GM18502 (cell line): ENCODE measurements around the gene GHDC.

Experiments used
- ATAC-seq: cut with Tn5 transposase; IDR thresholded peaks from one replicate; pipeline ENCODE4 v1.9.1; 2021; ENCODE audit warnings: mild to moderate bottlenecking; ENCODE audit not compliant: unreplicated experiment, poor library complexity

The GHDC gene

DNA sequence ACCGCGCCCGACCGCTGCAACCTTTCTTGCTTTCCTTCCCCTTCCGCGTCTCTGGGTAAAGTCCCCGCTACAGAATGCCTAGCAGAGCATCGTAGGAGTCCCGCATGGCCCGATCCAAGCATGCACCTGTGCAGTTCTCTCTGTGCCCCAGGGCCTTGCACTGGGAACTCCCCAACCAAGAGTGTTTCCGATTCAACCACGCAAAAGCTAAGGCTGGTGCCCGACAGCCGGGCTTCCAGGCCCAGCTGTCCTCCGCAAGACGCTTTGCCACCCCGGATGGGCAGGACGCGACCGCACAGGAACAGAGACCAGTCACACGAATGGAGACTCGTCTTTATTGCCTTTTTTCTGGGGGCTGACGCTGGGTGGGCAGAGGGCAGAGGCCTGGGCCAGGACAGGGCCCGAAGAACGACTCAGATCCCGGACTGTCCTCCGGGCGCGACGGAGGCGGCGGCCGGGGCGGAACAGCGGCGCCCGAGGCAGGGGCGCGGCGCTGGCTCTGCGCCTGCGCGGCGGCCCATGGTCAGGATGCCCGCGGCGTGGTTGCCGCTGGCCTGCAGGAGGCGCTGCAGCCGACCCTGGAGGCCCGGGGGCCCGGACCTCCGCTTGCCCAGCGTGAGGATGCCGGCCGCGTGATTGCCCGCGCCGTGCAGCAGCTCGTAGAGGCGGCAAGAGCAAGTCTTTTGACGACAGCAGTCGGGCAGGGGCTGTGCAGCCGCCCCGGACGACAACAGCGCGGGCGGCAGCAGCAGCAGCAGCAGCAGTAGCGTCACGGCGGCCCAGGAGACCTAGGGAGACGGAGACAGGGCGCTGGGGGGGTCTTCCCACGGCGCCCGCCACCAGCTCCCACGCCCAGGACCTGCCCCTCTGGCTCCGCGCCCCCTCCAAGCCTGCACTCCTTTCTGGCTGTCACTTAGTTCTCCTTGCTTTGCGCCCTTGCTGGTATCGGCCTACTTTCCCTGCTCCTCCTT is 10.3 kb downstream of the GHDC start:
- peak; percentile 76 for ATAC-seq

- ATAC-seq = no peak
These were observed 11.2 kb downstream of the GHDC start for GRCh38 chr17:42182927-42183734.

DNA sequence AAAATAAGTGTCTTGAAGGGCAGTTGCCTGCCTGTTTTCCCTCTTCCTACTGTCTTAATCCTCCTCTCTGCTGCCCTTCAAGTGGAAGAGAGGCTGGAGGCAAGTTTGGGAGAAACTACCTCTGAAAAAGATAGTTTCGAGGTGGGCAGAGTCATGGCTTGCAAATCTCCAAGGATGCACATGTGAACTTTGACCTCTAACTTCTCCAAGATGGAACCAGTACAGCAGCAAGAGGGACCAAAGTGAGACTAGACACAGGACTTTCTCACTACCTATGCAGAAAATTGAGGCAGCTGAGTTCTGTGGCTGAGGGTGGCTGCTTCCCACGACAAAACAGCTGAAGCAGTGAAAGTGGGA is 12.5 kb downstream of the GHDC start:
- ATAC-seq = no peak

DNA sequence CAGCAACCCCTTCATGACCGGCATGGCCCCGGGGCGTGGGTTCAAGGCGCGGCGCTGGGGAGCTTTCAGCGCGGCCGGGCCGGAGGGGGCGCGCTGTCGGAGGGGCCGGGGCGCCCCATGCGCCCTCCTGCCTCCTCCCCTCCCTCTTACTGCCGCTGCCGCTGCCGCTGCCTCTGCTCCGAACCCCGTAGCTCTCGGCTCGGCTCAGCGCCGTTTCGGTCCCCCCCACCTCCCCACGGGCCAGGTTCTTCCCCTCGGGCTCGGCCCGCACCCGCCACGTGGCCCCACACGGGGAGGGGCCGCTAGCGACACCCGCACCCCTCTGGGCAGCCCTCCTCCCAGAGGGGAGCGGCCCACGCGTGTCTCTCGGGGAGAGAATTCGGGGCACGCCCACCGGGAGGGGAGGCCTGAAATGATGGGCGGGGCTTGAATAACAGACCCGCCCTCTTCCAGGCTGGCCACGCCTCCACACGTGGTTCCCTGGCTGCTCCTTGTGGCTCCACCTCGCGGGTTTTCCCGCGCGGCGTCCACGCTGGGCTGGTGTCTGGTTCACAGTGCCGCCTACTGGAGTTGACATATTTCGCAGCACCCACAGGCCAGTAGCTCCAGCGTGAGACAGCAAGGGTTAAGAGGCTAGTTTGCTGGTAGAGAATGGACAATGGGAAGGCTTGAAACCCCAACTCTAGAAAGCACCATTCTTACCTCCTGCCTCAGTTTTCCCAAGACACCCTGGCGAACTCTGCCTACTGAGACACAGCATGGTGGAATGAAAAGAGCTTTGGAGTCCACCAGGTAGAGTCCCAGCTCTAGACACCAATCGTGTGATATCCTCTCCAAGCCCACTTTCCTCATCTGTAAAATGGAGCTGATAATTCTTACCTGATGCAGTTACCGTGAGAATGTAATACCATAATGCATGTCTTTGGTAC is 13.1 kb downstream of the GHDC start, which contains the start of gene KCNH4:
KCNH4 (minus strand) TSS at position 221 of the 929 bp plus-strand sequence; CDS start at position 24, 197 bp downstream.
- ATAC-seq = peak; percentile 43

GRCh38 chr17:42180411-42180921 is 13.8 kb downstream of the GHDC start:
- ATAC-seq = no peak

- ATAC-seq = no peak
These were observed 14.3 kb downstream of the GHDC start for GRCh38 chr17:42179911-42180410.

DNA sequence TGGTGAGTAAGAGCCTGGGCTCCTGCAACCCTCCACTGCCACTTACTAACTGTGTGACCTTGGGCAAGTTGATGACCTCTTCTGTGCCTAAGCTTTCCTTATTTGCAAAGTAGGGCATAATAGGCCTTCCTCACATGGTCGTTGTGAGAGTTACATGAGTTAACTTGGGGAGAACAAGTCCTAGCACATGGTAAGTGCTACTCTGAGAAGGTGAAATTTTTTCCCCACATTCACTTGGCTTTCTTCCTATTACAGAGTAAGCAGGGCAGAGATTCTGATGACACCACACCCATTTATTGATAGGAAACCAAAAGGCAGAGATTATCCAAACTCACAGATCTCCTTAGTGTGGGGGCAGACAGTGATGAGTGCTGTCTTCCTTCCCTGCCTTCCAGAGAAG is 15.0 kb downstream of the GHDC start:
- no peak for ATAC-seq

DNA sequence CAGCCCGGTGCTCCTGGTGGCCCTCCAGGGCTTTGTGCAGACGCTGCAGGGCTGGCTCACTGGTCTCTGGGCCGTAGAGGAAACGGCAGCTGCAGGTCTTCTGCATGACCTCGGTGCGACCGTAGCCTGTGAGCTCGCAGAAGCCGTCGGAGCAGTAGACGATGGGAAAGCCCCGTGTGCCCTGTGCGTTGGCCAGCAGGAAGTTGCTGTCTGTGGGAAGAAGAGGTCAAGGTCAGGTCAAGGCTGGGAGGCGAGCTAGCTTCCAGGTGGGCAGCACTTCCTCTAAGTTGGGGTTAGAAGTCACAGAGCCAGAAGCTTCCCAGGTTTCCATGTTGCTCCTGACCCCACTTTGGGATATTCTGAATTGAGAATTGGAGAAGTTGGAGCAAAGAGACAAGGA is 15.5 kb downstream of the GHDC start:
- no peak for ATAC-seq

DNA sequence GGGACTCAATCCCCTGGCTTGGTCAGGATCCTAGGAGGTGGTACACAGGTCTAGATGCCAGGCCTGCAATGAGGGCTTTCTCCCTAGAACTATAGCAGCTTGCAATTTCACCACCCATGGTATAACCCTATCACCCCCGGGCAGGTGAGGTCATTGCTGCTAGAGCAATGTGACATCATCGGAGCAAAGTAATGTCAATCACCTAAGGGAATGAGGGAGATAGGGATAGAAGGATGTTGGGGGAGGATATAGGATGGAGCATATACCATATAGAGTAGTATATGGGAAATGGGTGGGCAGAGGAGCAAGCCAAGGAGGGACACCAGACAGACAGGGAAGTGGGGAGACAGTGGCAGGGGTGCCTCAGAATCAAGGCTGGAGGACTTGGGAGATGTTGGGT is 16.6 kb downstream of the GHDC start:
- ATAC-seq = no peak

GRCh38 chr17:42174126-42174783 is 20.0 kb downstream of the GHDC start:
- no peak for ATAC-seq

DNA sequence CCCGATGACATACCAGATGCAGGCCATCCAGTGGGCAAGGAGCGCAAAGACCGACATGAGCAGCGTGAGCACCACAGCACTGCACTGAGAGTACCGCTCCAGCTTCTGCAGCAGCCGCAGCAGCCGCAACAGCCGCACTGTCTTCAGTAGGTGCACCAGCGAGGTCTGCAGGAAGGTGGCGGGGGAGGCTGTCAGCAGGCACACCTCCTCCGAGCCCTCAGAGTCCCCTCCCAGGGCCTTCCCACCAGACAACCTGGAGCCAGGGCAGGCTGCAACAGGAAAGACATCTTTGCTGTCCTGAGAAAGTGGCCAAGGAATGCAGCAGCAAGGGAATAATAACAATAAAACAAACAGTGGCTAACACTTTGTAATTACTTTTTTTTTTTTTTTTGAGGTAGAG is 22.5 kb downstream of the GHDC start:
- ATAC-seq = no peak

DNA sequence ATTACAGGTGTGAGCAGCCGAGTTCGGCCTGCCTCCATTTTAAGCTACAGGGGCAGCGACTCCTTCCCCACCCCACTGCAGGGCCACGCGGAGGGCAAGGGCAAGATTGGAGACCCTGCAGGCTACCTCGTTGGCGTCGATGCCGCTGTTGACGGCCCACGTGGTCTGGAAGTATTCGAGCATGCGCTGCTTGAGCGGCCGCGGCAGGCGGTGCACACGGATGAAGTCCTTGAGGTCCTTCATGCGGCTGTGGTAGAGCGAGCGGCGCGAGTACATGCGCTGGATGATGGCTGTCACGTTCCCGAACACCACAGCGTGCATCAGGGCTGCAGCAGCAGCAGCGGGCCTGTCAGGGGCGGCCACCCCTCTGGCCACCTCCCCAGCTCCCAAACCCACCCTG is 24.9 kb downstream of the GHDC start:
- ATAC-seq = no peak

DNA sequence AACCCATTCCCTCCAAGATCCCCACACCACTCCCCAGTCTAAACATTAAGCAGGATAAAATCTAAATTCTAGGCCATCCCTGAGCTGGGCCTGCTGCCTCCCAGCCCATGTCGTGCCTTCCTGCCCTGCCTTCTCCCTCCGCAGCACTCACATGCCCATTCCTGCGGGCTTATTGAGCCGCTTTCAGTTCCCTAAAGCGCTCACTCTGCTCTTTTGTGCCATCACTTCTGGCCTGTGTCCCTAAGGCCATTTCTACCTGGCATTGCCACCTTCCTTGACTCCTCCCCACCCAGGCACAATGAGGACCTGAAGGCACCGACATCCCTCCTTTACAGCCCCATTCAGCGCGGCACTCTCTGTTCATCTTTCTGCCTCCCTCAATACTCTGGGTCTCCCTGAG is 26.5 kb downstream of the GHDC start:
- ATAC-seq = no peak

DNA sequence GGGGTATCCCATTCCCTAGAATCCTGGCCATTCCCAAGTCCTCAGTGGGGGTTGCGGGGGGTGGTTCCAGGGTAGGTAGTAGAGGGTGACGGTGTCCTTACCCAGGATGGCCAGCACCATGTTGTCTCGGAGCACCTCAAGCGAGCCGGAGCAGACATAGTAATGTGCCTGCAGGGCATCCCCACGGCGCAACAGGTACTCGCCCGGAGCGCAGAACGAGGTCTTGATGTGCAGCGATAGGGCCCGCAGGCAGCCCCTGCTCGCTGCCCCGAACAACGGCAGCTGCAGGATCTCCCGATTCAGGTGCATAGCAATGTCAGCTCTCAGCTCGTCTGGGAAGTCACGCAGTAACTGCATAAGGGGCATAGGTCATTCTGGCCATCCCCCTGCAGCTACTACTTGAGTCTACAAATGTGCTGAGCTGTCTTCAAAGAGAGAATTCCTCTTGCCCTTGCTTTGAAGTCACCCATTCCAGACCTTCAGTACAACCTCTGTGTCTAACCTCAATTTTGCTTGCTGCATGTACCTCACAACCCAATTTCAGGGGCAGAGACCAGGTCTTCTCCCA is 28.0 kb downstream of the GHDC start:
- ATAC-seq = no peak

GRCh38 chr17:42165751-42166150 is 28.5 kb downstream of the GHDC start:
- ATAC-seq = no peak

DNA sequence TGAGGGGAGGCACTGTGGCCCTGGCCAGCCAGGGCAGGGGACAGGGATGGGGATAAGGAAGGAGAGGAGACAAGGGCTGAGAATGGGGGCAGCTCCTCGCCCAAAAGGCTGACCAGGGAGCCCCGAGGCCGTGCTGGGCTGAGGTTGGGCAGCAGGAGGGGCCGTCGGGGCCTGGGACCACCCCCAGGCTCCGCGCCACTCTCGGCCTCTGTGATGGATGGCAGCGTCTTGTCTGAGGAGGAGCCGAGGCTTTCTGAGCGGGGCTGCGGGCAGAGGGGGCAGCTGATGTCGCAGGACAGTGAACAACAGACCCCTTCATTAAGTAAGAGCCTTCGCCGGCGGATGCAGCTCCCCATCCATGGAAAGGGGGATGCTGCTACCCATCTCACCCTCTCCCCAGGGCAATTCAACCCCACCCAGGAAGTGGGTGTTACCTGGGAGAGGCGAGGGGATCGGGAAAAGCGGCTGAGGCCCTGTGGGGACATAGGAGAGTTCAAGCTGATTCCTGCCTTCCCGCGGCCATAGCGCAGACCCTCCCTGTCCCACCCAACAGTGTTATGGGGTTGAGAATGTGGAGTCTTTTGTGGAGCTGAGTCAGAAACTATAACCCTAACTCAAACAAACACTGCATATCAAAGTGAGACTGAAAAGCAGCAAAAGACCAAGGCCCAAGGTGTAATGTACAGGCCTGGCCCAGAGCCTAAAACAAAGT is 30.4 kb downstream of the GHDC start:
- no peak for ATAC-seq

GRCh38 chr17:42163113-42163512 is 31.2 kb downstream of the GHDC start:
- no peak for ATAC-seq

GRCh38 chr17:42160531-42160910 is 33.8 kb downstream of the GHDC start:
- no peak for ATAC-seq
